ENCODE results near the gene RPP38. TPM values are rescaled to one million over a fixed set of nuclear protein-coding genes. Genes with fewer than 3 reads are reported as not detected.

RPP38 gene
- total and polyA plus RNA-seq, 2 of the 8 experiments (the other 6 are each of a cell fraction or from before 2014, with no cell fraction given), result 20.8 to 23.3 TPM

GRCh38 chr10:15092855-15093408 is 4.2 kb upstream of the RPP38 start (continued):
- no peak for TF ChIP-seq BACH1 (IDR thresholded peaks at IDR 0.05; ENCODE audit: low read length)
- TF ChIP-seq TAF1 (IDR thresholded peaks at IDR 0.05; ENCODE audit: low read depth, low read length), result no peak
- TF ChIP-seq KDM1A (IDR thresholded peaks at IDR 0.05; ENCODE audit: borderline replicate concordance, low read length), result no peak
- no peak for TF ChIP-seq FOSL1 (IDR thresholded peaks at IDR 0.05; ENCODE audit: insufficient read depth, low read depth, low read length)
